Activated B cell treated with CpG ODN at 0.5 μM for 24 hours (primary cell): ENCODE measurements around the gene PUS7L. TPM values are rescaled to one million over a fixed set of nuclear protein-coding genes. Genes with fewer than 3 reads are reported as not detected.
"Not testable (repeated sequence)": the region's sequence is repeated elsewhere in the genome, so short reads cannot be mapped to it uniquely, and the experiment has no call there.

Experiments used
- ATAC-seq: fragments of 200-7000 bp; cut with Tn5 transposase; one replicate; pipeline ENCODE4 v1.10.0; 2021; ENCODE audit warnings: low read depth, mild to moderate bottlenecking, moderate library complexity
- CTCF ChIA-PET: fragments of 350-600 bp; sonication (Branson Sonifier 250); formaldehyde crosslinking; loops from one replicate; lab custom pipeline; 2021; ENCODE audit warnings: antibody characterized with exemption; lab: Charles Lee
- POLR2A ChIA-PET: fragments of 350-600 bp; sonication (Branson Sonifier 250); formaldehyde crosslinking; loops from one replicate; lab custom pipeline; 2021; ENCODE audit warnings: antibody characterized with exemption; lab: Charles Lee
- DNase-seq: peaks from one replicate; pipeline ENCODE4 v3.0.0; 2022
- H3K27ac Mint-ChIP-seq: one replicate; pipeline ENCODE4 v1.8.0; 2020; ENCODE audit warnings: mixed read lengths
- H3K27me3 Mint-ChIP-seq: one replicate; pipeline ENCODE4 v1.8.0; 2021; ENCODE audit warnings: mixed read lengths
- H3K36me3 Mint-ChIP-seq: one replicate; pipeline ENCODE4 v1.8.0; 2021; ENCODE audit warnings: low read depth, mixed read lengths
- H3K4me1 Mint-ChIP-seq: one replicate; pipeline ENCODE4 v1.8.0; 2021; ENCODE audit warnings: mixed read lengths
- H3K4me3 Mint-ChIP-seq: one replicate; pipeline ENCODE4 v1.8.0; 2020; ENCODE audit warnings: mild to moderate bottlenecking, mixed read lengths
- H3K9me3 Mint-ChIP-seq: one replicate; pipeline ENCODE4 v1.8.0; 2020; ENCODE audit warnings: mixed read lengths
- intact Hi-C: fragments of 100-400 bp; cut with micrococcal nuclease; formaldehyde crosslinking; loops from one replicate; pipeline ENCODE4 v1.15.1; 2024
- total RNA-seq: library from RNA; stranded (reverse); gene quantifications from 2 replicates; pipeline ENCODE4 v1.2.3, GENCODE V29; 2022
- TF ChIP-seq, protein P1 (sequence below): fragments of 200-600 bp; IDR thresholded peaks from one replicate; pipeline ENCODE4 v1.8.0; 2022; ENCODE audit warnings: antibody characterized with exemption, mild to moderate bottlenecking

Gene PUS7L
- total RNA-seq, 1 donor from 2014 or later = 19.9 TPM

DNA sequence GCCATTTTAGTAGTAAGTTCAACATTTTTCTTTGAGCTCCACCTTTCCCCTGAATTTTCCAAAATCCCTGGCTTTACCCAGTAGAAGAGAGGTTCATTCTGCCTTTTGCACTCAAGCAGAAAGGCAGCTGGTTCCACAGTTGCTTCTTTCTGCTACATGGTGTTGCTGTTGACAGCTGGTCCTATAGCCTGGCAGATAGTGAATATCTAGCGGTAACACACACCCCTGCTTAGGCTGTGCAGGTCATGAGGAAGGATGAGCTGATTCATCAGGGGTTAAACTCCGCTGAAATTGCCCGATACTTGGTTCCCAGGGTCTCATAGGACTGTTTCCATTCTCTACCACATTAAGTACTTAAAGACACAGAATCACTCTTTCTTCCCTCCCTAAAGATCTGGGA, 62.4 kb downstream of the PUS7L start:
- CTCF ChIA-PET = no interaction called here
- TF ChIP-seq, protein P1, sequence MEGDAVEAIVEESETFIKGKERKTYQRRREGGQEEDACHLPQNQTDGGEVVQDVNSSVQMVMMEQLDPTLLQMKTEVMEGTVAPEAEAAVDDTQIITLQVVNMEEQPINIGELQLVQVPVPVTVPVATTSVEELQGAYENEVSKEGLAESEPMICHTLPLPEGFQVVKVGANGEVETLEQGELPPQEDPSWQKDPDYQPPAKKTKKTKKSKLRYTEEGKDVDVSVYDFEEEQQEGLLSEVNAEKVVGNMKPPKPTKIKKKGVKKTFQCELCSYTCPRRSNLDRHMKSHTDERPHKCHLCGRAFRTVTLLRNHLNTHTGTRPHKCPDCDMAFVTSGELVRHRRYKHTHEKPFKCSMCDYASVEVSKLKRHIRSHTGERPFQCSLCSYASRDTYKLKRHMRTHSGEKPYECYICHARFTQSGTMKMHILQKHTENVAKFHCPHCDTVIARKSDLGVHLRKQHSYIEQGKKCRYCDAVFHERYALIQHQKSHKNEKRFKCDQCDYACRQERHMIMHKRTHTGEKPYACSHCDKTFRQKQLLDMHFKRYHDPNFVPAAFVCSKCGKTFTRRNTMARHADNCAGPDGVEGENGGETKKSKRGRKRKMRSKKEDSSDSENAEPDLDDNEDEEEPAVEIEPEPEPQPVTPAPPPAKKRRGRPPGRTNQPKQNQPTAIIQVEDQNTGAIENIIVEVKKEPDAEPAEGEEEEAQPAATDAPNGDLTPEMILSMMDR = no peak
- Mint-ChIP-seq H3K9me3 (no peaks in the 10 kb centered on the region), H3K4me3 (no peak overlapping the region), H3K4me1 (no peaks in the 10 kb centered on the region), H3K36me3 (no peaks in the 10 kb centered on the region), H3K27ac (no peak overlapping the region), H3K27me3 (peaks cover 4% of the 10 kb centered on the region)
- DNase-seq (no peak), ATAC-seq (no peak)
- POLR2A ChIA-PET = no interaction called here
- intact Hi-C loops = no loop called here

GRCh38 chr12:43694879-43695278, 63.7 kb downstream of the PUS7L start:
- POLR2A ChIA-PET = no interaction called here
- no peak overlapping the region for H3K27ac Mint-ChIP-seq

DNA sequence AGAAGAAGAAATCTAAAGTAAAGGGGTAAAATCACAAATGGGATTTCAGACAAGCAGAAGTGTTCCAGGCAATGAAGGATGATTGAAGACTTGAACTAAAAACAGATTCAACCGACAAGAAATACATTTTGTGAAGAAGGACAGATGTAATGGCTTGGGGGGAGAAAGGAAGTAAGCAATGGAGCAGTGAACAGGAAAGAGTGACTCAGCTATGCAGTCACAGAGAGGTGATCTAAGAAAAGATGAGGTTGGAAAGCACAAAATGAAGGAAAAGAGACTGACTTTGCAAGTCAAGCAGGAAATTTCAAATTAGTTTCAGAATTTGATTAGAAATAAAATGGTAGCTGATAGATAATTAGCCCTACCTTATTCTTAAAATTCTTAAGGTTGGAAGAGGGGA, 66.5 kb downstream of the PUS7L start:
- ATAC-seq (no peak), DNase-seq (no peak)
- no peaks in the 10 kb centered on the region for H3K4me1 Mint-ChIP-seq
- ChIA-PET POLR2A (no interaction called here), CTCF (no interaction called here)
- no peak overlapping the region for H3K27ac Mint-ChIP-seq
- no peaks in the 10 kb centered on the region for H3K36me3 Mint-ChIP-seq
- no peak overlapping the region for H3K4me3 Mint-ChIP-seq
- intact Hi-C loops = no loop called here
- H3K9me3 Mint-ChIP-seq = no peaks in the 10 kb centered on the region
- H3K27me3 Mint-ChIP-seq = no peaks in the 10 kb centered on the region
- TF ChIP-seq, protein P1 = no peak

More at GRCh38 chr12:43694879-43695278, 63.7 kb downstream of the PUS7L start:
- DNase-seq (no peak), ATAC-seq (no peak)
- no peaks in the 10 kb centered on the region for H3K4me1 Mint-ChIP-seq
- H3K27me3 Mint-ChIP-seq = no peaks in the 10 kb centered on the region
- no peak overlapping the region for H3K4me3 Mint-ChIP-seq
- no peaks in the 10 kb centered on the region for H3K36me3 Mint-ChIP-seq
- CTCF ChIA-PET = no interaction called here
- intact Hi-C loops = no loop called here
- TF ChIP-seq, protein P1 = no peak
- no peaks in the 10 kb centered on the region for H3K9me3 Mint-ChIP-seq

DNA sequence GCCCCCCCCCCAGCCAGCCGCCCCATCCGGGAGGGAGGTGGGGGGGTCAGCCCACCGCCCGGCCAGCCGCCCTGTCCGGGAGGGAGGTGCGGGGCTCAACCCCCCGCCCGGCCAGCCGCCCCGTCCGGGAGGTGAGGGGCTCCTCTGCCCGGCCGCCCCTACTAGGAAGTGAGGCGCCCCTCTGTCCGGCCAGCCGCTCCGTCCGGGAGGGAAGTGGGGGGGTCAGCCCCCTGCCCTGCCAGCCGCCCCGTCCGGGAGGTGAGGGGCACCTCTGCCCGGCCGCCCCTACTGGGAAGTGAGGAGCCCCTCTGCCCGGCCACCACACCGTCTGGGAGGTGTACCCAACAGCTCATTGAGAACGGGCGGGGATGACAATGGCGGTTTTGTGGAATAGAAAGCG, 73.1 kb downstream of the PUS7L start:
- POLR2A ChIA-PET, intact Hi-C loops, H3K9me3 Mint-ChIP-seq, H3K27ac Mint-ChIP-seq, H3K36me3 Mint-ChIP-seq, H3K27me3 Mint-ChIP-seq, ATAC-seq, CTCF ChIA-PET, DNase-seq, H3K4me3 Mint-ChIP-seq, H3K4me1 Mint-ChIP-seq: not testable (repeated sequence)

DNA sequence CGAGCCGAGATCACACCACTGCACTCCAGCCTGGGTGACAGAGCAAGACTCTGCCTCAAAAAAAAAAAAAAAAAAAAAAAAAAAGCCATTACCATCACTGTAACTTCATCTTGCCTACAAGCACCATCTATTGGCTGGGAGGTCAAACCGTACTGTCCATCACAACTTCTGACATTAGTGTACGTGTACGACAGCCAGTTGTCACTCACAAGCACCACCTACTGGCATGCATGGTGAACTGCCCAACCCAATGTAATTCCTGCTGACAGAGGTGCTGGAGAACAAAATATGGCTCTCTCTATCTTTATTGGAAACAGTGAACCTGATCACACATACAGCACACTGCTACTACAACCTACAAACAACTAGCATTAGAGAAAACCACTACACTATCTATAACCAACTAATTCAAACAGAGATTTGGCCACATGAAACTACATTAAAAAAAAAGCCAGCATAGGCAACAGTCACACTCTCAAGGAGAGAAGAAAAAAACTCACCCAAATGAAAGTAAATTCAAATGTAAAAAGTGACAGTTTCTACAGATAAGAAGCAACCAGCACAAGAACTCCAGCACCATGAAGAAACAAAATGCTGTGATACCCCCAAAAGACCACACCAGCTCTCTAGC, 82.3 kb downstream of the PUS7L start:
- no peak overlapping the region for H3K27ac Mint-ChIP-seq
- intact Hi-C loops = loop anchor here (10.0 kb wide), 1 partner anchor 1191 kb away; no protein-coding TSS in a partner anchor
- H3K4me1 Mint-ChIP-seq = no peaks in the 10 kb centered on the region
- peaks cover 20% of the 10 kb centered on the region for H3K27me3 Mint-ChIP-seq
- peaks cover 12% of the 10 kb centered on the region for H3K9me3 Mint-ChIP-seq
- DNase-seq (no peak), ATAC-seq (peak; percentile 28)
- H3K4me3 Mint-ChIP-seq = no peak overlapping the region
- ChIA-PET CTCF (interaction anchor here (0.7 kb wide), 1 partner anchor 57 kb away, joined by 3 read pairs; no protein-coding TSS in a partner anchor), POLR2A (no interaction called here)
- TF ChIP-seq, protein P1 = no peak
- H3K36me3 Mint-ChIP-seq = no peaks in the 10 kb centered on the region
